GM21447 (cell line): Measurements from ENCODE around the gene C1QTNF9.
"Not testable (repeated sequence)": the region's sequence is repeated elsewhere in the genome, so short reads cannot be mapped to it uniquely, and the experiment has no call there.

Experiments used
- ATAC-seq: cut with Tn5 transposase; IDR thresholded peaks from one replicate; pipeline ENCODE4 v1.9.1; 2021; ENCODE audit not compliant: unreplicated experiment

C1QTNF9 gene

DNA sequence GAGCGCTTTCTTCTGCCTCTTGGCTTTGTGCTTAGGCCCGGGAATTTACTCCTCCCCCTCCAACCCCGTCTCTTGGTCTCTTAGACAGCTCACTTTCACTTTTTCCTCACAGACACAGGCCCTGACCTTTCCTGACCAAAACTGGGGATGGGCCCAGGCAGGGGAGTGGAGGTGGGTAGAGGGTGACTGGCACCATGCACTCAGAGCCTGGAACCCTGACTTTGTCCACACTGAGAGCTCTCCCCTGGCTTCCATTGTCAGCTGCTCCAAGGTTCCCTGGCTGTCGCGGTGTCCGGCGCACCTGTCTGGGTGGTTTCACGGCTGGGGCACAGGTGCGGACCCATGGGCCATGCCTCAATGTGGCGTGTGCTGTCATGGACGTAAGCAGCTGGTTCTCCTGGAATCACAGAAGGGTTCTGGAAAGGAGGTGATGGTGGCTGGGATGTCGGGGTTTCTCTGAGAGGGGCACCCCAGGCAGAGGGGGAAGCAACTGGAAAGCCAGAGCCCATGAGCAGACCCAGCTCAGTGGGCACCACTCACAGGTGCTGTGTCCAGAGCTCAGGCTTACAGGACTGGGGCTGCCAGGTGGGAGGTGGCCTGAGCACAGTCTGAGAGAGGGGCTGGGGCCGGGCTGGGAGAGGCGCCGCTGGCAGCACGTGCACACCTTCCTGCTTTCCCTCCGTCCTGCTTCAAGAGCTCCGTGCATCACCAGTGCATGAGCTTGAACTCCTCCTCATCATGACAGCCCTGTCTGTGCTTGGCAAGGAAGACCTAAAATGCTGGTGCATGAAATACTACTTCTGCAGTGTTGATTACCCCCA is 28.0 kb upstream of the C1QTNF9 start:
- no peak for ATAC-seq

DNA sequence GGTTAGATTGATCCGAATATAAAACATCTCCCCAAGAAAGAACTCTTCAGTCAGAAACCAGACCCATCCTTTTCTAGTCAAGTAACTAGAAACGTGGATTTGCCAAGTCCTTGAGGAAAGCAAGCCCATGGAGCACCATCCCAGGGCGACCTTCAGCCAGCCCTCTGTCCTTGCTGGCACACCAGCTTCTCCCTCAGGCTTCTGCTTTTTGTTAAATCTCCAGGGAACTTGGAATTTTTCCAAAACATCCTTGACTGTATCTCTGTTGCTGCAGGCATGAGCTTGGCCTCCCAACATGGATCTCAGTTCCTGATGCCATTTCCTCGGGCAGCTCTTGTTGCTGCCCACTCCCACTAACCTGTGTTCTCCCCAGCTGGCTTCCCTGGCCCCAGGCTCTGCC is 27.1 kb upstream of the C1QTNF9 start:
- ATAC-seq, result no peak

DNA sequence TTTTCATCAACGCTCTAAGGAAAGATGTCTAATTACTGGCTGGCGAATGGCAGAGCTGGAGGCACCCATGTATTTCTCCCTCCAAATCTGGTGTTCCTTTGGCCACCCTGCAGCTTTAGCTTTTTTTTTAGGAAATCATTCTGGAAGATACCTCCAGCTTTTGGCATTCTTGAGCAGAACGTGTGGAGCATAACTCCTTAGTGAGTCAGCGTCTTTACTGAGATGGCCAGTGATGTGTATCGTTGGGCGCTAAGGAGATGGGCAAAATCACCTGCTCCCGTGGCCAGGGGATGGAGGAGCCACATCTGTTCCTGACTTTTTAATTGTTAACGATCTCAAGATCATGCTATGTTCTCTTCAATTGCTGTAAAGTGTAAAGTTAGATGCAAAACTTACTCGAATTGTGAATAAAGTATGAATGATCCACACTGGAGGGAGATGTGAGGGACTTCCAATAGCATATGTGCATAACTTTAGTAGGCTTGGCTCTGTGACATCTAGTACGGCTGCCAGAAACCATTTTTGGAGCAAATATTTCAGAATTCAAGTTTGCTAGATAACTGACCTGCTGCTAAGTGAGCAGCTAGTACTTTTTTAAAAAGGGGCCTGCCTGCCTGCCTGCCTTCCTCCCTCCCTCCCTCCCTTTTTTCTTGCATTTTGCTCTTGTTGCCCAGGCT is 24.4 kb upstream of the C1QTNF9 start:
- ATAC-seq, result no peak

DNA sequence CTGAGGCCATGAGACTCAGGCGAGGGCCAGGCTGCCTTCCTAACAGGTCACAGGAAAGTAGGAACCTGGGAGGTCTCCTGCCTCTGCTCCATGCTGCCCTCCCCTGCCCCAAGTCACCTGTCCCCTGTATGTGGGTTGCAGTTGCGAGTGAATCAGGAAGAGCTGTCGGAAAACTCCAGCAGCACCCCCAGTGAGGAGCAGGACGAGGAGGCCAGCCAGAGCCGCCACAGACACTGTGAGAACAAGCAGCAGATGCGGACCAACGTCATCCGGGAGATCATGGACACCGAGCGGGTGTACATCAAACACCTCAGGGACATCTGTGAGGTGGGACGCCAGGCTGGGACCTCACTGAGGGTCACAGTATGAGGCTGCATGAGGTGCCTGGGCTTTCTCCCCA is 22.8 kb upstream of the C1QTNF9 start:
- ATAC-seq, result no peak

DNA sequence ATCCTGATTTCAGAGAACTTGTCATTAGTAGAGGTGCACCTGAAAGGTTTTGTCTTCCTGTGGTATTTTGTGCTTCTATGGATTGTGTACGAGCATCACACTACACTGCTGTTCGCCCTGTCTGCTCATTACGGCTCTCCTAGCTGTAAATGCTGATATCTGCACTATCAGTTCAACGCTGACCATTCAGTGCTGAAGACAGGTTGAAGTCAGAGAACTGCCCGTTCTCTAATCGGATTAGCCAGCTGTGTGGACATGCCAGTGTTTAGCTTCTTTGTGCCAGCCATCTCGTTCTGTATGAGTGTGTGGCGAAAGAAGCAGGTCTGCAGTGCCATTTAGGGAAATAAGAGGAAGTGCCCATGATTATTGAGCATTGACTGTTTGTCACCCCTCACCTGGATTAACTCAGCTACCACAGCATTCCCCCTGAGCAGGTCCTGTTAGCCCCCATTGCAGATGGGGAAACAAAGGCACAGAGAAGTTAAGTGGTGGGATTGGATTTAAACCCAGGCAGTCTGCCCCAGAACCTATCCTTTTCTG is 21.6 kb upstream of the C1QTNF9 start:
- no peak for ATAC-seq

DNA sequence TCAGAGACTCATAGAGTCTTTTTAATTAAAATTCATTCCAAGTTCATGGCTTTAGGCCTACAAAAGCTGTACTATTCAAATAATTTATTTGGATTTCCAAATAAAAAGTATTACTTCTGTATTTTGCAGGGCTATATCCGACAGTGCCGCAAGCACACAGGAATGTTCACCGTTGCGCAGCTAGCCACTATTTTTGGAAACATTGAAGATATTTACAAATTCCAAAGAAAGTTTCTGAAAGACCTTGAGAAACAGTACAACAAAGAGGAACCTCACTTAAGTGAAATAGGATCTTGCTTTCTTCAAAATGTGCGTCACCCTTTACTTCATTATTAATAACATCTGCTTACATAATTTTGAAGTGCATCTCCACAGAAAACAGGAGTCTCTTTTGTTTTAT is 20.5 kb upstream of the C1QTNF9 start:
- ATAC-seq, result no peak

DNA sequence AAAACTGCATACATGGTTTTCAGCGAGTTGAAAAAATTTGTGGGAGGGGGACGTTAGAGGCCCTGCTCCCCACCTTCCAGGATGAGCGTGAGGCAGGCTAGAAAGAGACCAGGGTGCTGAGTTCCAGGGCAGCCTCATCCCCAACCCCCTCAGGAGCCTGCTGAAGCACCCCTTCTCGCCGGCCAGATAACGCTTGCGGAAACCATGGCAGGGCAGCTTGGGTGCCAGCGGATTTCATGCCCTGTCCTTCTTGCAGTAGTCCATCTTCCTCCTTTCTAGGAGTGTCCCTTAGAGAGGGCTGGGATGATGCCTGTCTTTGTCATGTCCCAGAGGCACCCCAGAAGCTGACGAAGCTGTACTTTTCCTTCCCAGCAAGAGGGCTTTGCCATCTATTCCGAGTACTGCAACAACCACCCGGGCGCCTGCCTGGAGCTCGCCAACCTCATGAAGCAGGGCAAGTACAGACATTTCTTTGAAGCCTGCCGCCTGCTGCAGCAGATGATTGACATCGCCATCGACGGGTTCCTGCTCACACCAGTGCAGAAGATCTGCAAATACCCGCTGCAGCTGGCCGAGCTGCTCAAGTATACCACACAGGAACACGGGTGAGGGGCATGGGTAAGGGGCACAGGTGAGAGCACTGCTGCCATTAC is 19.0 kb upstream of the C1QTNF9 start:
- no peak for ATAC-seq

DNA sequence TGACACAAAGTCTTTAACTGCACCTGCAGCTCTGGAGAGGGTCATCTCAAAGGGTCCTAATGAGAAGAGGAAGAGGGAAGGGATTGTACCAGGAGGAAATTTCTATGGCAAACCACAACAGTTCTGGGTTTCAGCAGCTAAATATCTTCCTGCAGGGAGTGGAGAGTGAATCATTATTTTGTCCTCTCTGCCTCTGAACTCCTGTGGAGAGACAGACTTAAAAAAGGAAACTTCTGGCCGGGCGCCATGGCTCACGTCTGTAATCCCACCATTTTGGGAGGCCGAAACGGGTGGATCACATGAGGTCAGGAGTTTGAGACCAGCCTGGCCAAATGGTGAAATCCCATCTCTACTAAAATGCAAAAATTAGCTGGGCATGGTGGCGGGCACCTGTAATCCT is 16.9 kb upstream of the C1QTNF9 start:
- no peak for ATAC-seq

DNA sequence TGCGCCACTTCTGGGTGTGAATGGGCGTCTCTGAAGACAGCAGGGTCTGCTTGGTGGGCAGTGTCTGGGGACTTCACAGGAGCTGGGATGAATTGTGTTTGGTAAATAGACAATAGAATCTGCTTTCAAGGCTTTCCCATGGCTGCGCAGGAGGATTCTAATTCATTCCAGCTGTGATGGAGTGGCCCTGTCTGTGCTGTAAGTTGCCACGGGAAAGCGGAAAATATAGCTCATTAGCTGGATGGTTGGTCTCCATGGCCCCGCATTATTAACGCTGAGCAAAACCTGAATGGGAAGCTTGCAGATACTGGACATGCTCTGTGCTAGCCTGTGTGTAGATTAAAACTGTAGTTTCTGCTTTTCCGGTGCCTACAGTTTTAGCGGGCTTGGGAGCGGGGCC is 15.6 kb upstream of the C1QTNF9 start:
- no peak for ATAC-seq

DNA sequence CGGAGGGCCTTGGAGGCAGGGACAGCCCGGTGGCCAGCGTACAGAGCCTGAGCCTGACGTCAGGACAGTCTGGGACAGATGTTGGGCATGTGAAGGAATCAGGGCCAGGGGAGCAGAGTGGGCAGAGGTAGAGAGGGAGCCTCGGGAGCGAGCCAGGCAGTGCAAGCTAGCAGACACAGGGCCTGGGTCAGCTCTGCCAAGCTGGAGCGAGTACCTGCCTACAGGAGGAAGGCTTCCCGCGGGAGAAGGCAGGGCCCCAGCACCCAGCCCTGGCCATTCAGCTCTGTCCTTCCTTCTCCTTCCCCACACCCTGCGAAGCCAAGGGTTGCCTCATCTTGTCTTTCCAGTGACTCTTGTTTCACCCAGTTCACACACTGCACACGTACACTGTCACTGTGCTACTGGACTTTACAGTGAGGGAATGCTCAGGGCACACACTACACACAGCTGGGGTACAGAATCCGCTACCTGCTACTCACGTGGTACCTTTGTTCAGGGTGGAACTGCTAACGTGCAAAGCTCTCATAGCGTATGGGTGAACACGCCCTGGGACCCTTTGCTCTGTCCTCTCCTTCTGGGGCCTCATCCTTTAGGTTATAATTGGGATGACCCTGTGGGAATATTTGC is 9.8 kb upstream of the C1QTNF9 start:
- no peak for ATAC-seq

DNA sequence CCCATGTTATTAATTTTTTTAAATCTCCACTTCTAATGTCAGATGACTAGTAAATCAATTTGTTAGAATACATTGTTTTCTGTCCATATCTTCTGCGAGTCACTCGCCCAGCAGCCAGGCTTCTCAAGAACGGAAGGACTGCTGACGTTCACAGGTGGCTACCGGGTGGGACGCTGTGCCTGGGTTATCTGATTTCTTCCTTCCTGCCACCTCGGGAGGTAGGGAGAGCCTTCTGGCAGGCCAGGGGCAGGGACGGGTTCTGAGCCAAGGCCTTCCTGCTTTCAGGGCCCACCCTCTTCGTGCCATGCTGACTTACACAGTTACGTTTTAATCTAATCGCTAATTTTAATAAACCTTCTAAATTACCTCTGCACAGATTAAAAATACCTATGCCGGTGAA is 7.9 kb upstream of the C1QTNF9 start:
- no peak for ATAC-seq

DNA sequence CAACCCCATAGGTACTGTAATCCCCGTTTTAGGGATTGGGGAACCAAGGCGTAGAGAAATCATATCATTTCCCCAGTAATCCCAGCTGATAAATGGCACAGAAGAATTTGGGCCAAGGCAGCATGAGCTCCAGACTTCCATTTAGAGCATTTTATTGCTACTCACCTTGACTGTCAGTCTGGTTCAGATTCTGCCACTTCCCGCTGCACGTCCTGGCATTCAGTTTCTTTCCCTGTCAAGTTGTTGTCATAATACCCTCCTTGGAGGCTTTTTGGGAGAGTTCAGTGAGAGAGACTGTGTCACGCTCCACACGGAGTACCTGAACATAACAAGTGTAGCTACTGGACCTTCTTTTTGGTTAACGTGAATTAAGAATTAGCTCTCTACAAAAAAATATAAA is 7.5 kb upstream of the C1QTNF9 start:
- no peak for ATAC-seq

DNA sequence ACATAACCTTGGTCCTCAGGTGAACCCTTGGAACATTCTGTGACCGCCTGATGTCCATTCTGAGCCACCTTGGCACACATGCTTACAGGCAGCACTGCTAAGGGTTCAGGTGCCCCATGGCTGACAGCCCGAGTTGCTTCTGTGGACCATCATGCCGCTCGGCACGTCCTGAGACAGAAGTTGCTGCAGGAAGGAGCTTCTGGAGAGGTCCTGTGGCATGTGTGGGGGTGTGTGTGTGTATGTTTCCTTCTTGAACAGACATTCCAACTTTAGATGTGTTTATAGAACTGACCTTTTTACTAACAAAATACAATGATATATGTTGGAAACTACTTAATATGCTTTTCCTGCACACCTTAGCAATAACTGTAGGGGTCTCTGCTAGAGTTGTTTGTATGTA is 4.8 kb upstream of the C1QTNF9 start:
- no peak for ATAC-seq

DNA sequence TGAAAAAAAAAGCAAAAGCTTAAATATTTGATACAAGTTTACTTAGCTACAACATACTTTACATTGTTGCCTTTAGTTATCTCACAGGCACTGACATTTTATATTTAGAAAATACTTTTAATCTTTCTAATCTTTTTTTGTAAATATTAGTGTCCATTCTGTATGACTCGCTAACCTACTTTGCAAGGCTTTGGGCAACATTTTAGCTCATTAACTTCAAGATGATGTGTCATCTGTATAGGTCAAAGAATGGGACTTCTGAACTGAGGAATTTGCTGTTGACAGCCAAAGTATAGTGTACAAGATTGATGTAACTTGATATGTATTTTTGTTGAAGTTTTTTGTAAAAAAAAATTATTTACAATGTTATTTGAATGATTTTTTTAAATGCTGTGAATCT is 2.7 kb upstream of the C1QTNF9 start:
- no peak for ATAC-seq

DNA sequence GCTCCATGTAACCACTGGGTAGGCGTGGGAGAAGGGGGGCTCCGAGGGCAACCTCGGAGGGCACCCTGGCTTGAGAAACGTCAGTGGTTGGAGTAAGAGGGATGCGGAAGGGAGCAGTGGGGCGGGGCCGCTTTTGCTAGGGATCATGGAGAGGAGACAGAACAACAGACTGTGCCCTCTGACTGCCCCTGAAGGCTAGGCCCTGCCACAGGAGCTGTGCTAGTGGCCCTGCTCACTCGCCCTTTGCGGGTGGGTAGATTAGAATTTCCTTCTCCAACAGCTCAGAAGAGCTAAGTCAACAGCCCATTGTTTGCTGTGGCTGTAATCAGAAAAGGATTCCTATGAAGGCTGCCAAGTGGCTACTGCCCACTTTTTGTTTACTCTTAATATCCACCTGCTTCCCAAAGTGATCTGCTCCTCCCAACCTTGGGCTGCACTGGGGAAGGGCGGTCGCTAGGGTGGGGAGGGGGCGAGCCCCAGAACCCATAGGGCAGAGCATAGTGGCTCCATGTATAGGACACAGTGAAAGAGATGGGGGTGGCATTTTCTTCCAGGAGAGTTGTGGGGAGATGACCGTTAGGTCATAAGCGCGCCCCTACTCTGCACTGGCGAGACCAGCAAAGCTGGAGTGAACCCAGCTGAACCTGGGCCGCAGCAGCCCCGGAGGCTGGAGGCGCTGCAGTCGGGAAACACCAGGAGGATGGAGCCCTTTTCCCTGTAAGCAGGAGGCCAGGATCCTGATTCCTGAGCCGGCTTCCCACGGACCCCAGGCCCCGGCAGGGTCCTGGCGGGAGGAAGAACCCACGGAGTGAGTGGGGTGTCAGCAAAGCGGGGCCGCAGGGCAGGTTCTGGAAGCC is 1.9 kb upstream of the C1QTNF9 start:
- no peak for ATAC-seq

DNA sequence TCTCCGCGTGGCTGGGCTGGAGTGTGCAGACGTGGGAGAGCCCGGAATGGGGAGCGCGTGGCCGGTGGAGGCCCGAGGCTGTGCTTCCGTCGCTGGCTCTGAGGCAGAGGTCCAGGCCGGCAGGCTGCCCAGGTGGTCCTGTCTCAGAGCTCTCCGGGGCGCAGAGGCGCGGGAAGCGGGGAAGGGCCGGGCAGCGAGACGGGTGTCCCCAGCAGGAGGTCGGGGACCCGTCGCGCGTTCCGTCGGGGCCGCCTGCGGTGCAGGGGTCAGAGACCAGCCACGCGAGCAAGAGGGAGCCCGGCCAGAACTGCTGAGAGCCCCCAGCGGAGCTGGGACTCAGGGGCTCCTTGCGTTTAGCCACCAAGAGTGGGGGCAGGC is 1.3 kb upstream of the C1QTNF9 start:
- ATAC-seq, result no peak

DNA sequence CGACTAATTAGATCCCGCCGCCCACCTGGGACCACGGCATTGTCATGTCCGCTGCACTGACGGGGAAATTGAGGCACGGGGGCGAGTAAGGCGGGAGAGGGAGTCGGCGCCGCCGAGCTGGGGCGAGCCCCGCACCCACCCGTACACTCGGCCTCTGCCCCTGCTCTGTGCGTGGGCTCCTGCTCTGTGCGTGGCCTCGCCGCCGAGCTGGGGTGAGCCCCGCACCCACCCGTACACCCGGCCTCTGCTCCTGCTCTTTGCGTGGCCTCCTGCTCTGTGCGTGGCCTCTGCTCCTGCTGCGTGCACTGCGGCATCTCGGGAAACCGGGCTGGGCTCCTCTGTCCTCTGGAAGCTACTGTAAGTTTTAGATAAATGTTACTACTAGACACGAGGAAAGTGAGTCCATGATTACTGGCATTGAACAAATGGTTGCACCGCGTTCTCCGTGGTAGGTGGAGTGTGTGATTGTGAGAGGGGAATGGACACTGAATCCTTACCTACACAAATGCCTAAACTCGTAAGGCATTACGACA is 826 bp upstream of the C1QTNF9 start:
- ATAC-seq, result no peak

DNA sequence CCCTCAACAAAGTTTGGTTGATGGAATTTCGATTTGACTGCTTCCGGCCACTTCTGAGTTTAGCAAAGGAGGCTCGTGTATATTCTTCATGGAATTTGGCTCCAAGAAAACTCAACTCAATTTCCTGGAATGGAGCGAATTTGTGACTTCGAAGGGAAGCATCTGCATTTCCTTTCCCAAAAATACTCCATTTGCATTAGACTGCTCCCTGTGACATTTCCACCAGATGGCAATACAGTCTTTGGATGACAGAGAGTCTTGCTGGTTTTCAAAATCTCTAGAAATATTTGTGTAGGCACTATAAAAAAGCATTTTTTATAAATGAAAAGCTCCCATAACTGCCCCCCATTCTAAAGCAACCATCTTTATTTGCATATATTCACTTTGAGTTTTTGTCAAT is 4.1 kb downstream of the C1QTNF9 start:
- ATAC-seq, result no peak

DNA sequence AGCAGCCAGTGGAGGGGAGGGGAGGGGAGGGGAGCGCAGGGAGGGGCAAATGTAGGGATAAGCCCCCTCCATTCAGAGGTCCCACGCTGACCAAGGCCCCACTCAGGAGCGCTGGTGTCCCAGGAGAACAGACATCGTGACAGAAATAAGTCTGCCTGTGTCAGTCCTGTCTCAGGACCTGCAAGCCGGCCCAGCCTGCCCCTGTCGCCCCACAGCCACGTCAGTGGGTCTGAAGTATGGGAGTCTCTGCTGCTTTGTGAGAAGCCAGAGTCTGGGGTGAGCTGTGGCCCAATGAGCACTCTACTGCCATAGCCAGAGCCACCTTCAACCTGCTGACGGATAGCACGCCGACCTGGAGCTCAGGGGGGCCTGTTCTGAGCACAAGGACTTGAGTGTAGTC is 8.5 kb downstream of the C1QTNF9 start:
- ATAC-seq, result not testable (repeated sequence)

DNA sequence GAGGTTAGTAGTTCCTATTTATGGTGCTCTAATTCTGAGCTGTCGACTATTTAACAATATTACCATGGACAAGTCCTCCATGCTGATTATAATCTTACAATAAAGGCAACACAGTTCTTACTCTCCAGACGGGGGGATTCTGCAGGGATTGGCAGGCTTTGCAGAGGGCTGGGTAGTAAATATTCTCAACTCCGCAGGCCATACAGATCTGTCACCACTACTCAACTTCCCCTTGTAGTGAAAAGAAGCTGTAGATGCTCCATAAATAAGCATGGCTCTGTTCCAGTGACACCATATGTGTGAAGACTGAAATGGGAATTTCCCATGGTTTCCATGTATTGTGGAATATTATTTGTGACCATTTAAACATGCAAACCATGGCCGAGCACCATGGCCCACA is 9.5 kb downstream of the C1QTNF9 start:
- not testable (repeated sequence) for ATAC-seq
